Mesendoderm (in vitro differentiated cells): ENCODE measurements around the gene ERC2.

Experiments
- DNase-seq: peaks from one replicate; pipeline ENCODE4 v3.0.0; 2013
- H2AK5ac ChIP-seq: 2 replicates; pipeline ENCODE4 v1.6.1; 2013; ENCODE audit warnings: low read length, inconsistent platforms
- H2BK120ac ChIP-seq: 2 replicates; pipeline ENCODE4 v1.6.1; 2013; ENCODE audit warnings: low read depth, mild to moderate bottlenecking, low read length, moderate library complexity, mixed read lengths
- H2BK15ac ChIP-seq: replicated peaks from 2 replicates; pipeline ENCODE4 v1.6.1; 2013; ENCODE audit warnings: low read depth, mild to moderate bottlenecking, moderate library complexity
- H2BK5ac ChIP-seq: 2 replicates; pipeline ENCODE4 v1.6.1; 2013; ENCODE audit warnings: low read length, inconsistent platforms
- H3K18ac ChIP-seq: 2 replicates; pipeline ENCODE4 v1.6.1; 2013; ENCODE audit warnings: mild to moderate bottlenecking, low read length, mixed read lengths
- H3K23ac ChIP-seq: one replicate; pipeline ENCODE4 v1.6.1; 2013; ENCODE audit warnings: low read length
- H3K27ac ChIP-seq: 2 replicates; pipeline ENCODE4 v1.5.1; 2013; ENCODE audit warnings: low read depth, mild to moderate bottlenecking, inconsistent platforms, low read length, moderate library complexity
- H3K27me3 ChIP-seq: 2 replicates; pipeline ENCODE4 v1.6.1; 2013; ENCODE audit warnings: low read length, control low read depth, mild to moderate bottlenecking, inconsistent platforms; ENCODE audit not compliant: insufficient read depth, poor library complexity
- H3K36me3 ChIP-seq: 2 replicates; pipeline ENCODE4 v1.6.1; 2013; ENCODE audit warnings: low read length, inconsistent platforms; ENCODE audit not compliant: control insufficient read depth, insufficient read depth
- H3K4ac ChIP-seq: one replicate; pipeline ENCODE4 v1.6.1; 2013; ENCODE audit warnings: low read depth, mild to moderate bottlenecking, low read length, moderate library complexity
- H3K4me1 ChIP-seq: 2 replicates; pipeline ENCODE4 v1.6.1; 2013; ENCODE audit warnings: low read depth, low read length, inconsistent platforms; ENCODE audit not compliant: control insufficient read depth
- H3K4me2 ChIP-seq: 2 replicates; pipeline ENCODE4 v1.6.1; 2013; ENCODE audit warnings: low read length
- H3K4me3 ChIP-seq: 2 replicates; pipeline ENCODE4 v1.5.1; 2013; ENCODE audit warnings: mild to moderate bottlenecking, low read length
- H3K56ac ChIP-seq: one replicate; pipeline ENCODE4 v1.6.1; 2013; ENCODE audit warnings: low read length
- H3K79me1 ChIP-seq: 2 replicates; pipeline ENCODE4 v1.6.1; 2013; ENCODE audit warnings: low read length, inconsistent platforms
- H3K79me2 ChIP-seq: 2 replicates; pipeline ENCODE4 v1.6.1; 2013; ENCODE audit warnings: mild to moderate bottlenecking, low read length; ENCODE audit not compliant: control insufficient read depth, insufficient read depth
- H3K9ac ChIP-seq: 2 replicates; pipeline ENCODE4 v1.6.1; 2013; ENCODE audit warnings: low read length, inconsistent platforms
- H4K5ac ChIP-seq: one replicate; pipeline ENCODE4 v1.6.1; 2013; ENCODE audit warnings: low read length
- H4K8ac ChIP-seq: one replicate; pipeline ENCODE4 v1.6.1; 2013; ENCODE audit warnings: low read depth, mild to moderate bottlenecking, control low read depth, low read length, moderate library complexity
- WGBS: extraction: QIAGEN DNeasy Blood & Tissue Kit; methylation state at CpG from one replicate; pipeline ENCODE4 v1.1.7; 2013; ENCODE audit warnings: low lambda C conversion rate, missing lambda C conversion rate; ENCODE audit not compliant: insufficient coverage; ENCODE audit errors: extremely low coverage; 5-methylcytosine and 5-hydroxymethylcytosine counted together

Gene ERC2

GRCh38 chr3:56365905-56366640, 102.2 kb downstream of the ERC2 start:
- no peak overlapping the region for H3K56ac ChIP-seq
- H3K27me3 ChIP-seq, result no peaks in the 10 kb centered on the region
- no peak for DNase-seq
- no peak overlapping the region for H2BK5ac ChIP-seq
- no peaks in the 10 kb centered on the region for H3K36me3 ChIP-seq
- H3K18ac ChIP-seq, result no peak overlapping the region
- no peak overlapping the region for H2BK120ac ChIP-seq
- H3K4me2 ChIP-seq, result no peak overlapping the region
- H3K9ac ChIP-seq, result no peak overlapping the region
- H3K79me1 ChIP-seq, result no peaks in the 10 kb centered on the region
- no peak overlapping the region for H3K23ac ChIP-seq
- no peak overlapping the region for H2BK15ac ChIP-seq
- H3K4me1 ChIP-seq, result no peaks in the 10 kb centered on the region
- no peak overlapping the region for H2AK5ac ChIP-seq
- WGBS, result no CpG with 5 or more reads among the region's 4 CpGs
- H3K27ac ChIP-seq, result no peak overlapping the region
- no peak overlapping the region for H4K5ac ChIP-seq
- H3K4ac ChIP-seq, result no peak overlapping the region
- no peaks in the 10 kb centered on the region for H3K79me2 ChIP-seq
- H4K8ac ChIP-seq, result no peak overlapping the region
- no peak overlapping the region for H3K4me3 ChIP-seq

- Histone ChIP-seq H3K27me3 (no peaks in the 10 kb centered on the region), H3K4me3 (no peak overlapping the region), H3K79me2 (no peaks in the 10 kb centered on the region), H3K9ac (no peak overlapping the region), H3K56ac (no peak overlapping the region), H4K5ac (no peak overlapping the region), H3K4ac (no peak overlapping the region), H3K36me3 (no peaks in the 10 kb centered on the region), H2BK120ac (no peak overlapping the region), H3K27ac (no peak overlapping the region), H3K4me1 (no peaks in the 10 kb centered on the region), H2AK5ac (no peak overlapping the region), H3K79me1 (no peaks in the 10 kb centered on the region), H2BK15ac (no peak overlapping the region), H3K4me2 (no peak overlapping the region), H4K8ac (no peak overlapping the region), H3K23ac (no peak overlapping the region), H3K18ac (no peak overlapping the region), H2BK5ac (no peak overlapping the region)
- peak; percentile 30 for DNase-seq
- WGBS, result no CpG with 5 or more reads among the region's 3 CpGs
These were observed 103.6 kb downstream of the ERC2 start for GRCh38 chr3:56364665-56365064.

- H4K5ac ChIP-seq, result no peak overlapping the region
- DNase-seq, result no peak
- H3K4me2 ChIP-seq, result no peak overlapping the region
- no peak overlapping the region for H2BK15ac ChIP-seq
- H2BK120ac ChIP-seq, result no peak overlapping the region
- no peaks in the 10 kb centered on the region for H3K79me1 ChIP-seq
- H4K8ac ChIP-seq, result no peak overlapping the region
- no peak overlapping the region for H3K18ac ChIP-seq
- H2AK5ac ChIP-seq, result no peak overlapping the region
- no peak overlapping the region for H3K23ac ChIP-seq
- no peak overlapping the region for H2BK5ac ChIP-seq
- WGBS, result no CpG with 5 or more reads among the region's 1 CpG
- H3K27me3 ChIP-seq, result no peaks in the 10 kb centered on the region
- H3K27ac ChIP-seq, result no peak overlapping the region
- H3K56ac ChIP-seq, result no peak overlapping the region
- no peak overlapping the region for H3K4me3 ChIP-seq
- H3K9ac ChIP-seq, result no peak overlapping the region
- H3K36me3 ChIP-seq, result no peaks in the 10 kb centered on the region
- H3K79me2 ChIP-seq, result no peaks in the 10 kb centered on the region
- H3K4ac ChIP-seq, result no peak overlapping the region
- H3K4me1 ChIP-seq, result no peaks in the 10 kb centered on the region
These were observed 104.5 kb downstream of the ERC2 start for GRCh38 chr3:56363720-56364119.

GRCh38 chr3:56361731-56362130, 106.5 kb downstream of the ERC2 start:
- H3K4ac ChIP-seq, result no peak overlapping the region
- DNase-seq, result no peak
- no peak overlapping the region for H3K4me3 ChIP-seq
- no peaks in the 10 kb centered on the region for H3K79me2 ChIP-seq
- H3K27ac ChIP-seq, result no peak overlapping the region
- no peaks in the 10 kb centered on the region for H3K27me3 ChIP-seq
- no peak overlapping the region for H3K9ac ChIP-seq
- no peaks in the 10 kb centered on the region for H3K79me1 ChIP-seq
- H3K56ac ChIP-seq, result no peak overlapping the region
- WGBS, result no CpG with 5 or more reads among the region's 2 CpGs
- H3K18ac ChIP-seq, result no peak overlapping the region
- no peak overlapping the region for H3K4me2 ChIP-seq
- no peak overlapping the region for H2BK120ac ChIP-seq
- peaks cover 4% of the 10 kb centered on the region for H3K4me1 ChIP-seq
- no peak overlapping the region for H2BK5ac ChIP-seq
- no peak overlapping the region for H4K8ac ChIP-seq
- no peak overlapping the region for H3K23ac ChIP-seq
- H3K36me3 ChIP-seq, result no peaks in the 10 kb centered on the region
- no peak overlapping the region for H4K5ac ChIP-seq
- no peak overlapping the region for H2BK15ac ChIP-seq
- no peak overlapping the region for H2AK5ac ChIP-seq

GRCh38 chr3:56357266-56357665, 111.0 kb downstream of the ERC2 start:
- Histone ChIP-seq H3K56ac (no peak overlapping the region), H2AK5ac (no peak overlapping the region), H3K4me1 (peaks cover 10% of the 10 kb centered on the region), H3K4ac (no peak overlapping the region), H3K4me2 (no peak overlapping the region), H3K27me3 (no peaks in the 10 kb centered on the region), H2BK5ac (no peak overlapping the region), H3K23ac (no peak overlapping the region), H2BK15ac (no peak overlapping the region), H3K79me2 (no peaks in the 10 kb centered on the region), H2BK120ac (no peak overlapping the region), H4K5ac (no peak overlapping the region), H3K36me3 (no peaks in the 10 kb centered on the region), H4K8ac (no peak overlapping the region), H3K79me1 (no peaks in the 10 kb centered on the region), H3K9ac (no peak overlapping the region), H3K4me3 (no peak overlapping the region), H3K18ac (no peak overlapping the region), H3K27ac (no peak overlapping the region)
- no CpG with 5 or more reads among the region's 3 CpGs for WGBS
- DNase-seq, result peak; percentile 31

GRCh38 chr3:56356808-56357207, 111.5 kb downstream of the ERC2 start:
- no peak overlapping the region for H3K4me2 ChIP-seq
- no peak overlapping the region for H3K4ac ChIP-seq
- no peak overlapping the region for H2AK5ac ChIP-seq
- H3K4me3 ChIP-seq, result no peak overlapping the region
- no peak overlapping the region for H2BK5ac ChIP-seq
- H3K9ac ChIP-seq, result no peak overlapping the region
- H3K79me2 ChIP-seq, result no peaks in the 10 kb centered on the region
- H4K8ac ChIP-seq, result no peak overlapping the region
- peaks cover 10% of the 10 kb centered on the region for H3K4me1 ChIP-seq
- no peaks in the 10 kb centered on the region for H3K27me3 ChIP-seq
- H3K23ac ChIP-seq, result no peak overlapping the region
- no peak overlapping the region for H4K5ac ChIP-seq
- H3K18ac ChIP-seq, result no peak overlapping the region
- no peak overlapping the region for H3K56ac ChIP-seq
- no peak overlapping the region for H3K27ac ChIP-seq
- DNase-seq, result no peak
- no peaks in the 10 kb centered on the region for H3K36me3 ChIP-seq
- H2BK15ac ChIP-seq, result no peak overlapping the region
- no peak overlapping the region for H2BK120ac ChIP-seq
- no peaks in the 10 kb centered on the region for H3K79me1 ChIP-seq
